ENCODE measurements around the gene CEP128.
A peak's percentile ranks its signal among the peaks of the same experiment; 100 is the strongest.

Gene CEP128

DNA sequence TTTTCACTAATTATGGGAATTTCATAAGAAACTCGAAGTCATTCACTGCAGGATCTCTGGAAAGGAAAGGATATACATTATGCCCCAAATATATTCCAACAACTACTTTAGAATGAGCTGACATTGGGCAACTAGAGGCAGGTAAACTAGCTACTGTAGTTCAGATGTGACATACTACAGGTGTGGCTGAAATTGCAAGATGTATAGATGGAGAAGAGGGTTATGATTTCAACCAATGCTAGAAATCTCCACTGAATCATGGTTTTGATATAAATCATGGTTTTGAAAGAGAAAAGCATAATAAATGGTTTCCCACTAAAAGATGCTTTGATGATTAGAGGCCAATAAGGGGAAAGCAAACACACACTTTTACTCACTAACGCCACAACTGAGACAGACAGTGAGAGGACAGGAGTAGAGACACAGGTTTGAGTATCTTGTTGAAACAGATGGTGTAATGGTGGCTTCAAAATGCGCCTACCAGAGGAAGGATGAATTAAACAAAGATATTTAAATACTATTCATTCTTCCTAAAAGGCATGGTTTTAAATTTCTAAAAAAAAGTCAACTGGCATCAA lies 434.2 kb downstream of the CEP128 start:
- DNase-seq (ENCODE audit: low read depth): no peak
- TF ChIP-seq, protein P1, sequence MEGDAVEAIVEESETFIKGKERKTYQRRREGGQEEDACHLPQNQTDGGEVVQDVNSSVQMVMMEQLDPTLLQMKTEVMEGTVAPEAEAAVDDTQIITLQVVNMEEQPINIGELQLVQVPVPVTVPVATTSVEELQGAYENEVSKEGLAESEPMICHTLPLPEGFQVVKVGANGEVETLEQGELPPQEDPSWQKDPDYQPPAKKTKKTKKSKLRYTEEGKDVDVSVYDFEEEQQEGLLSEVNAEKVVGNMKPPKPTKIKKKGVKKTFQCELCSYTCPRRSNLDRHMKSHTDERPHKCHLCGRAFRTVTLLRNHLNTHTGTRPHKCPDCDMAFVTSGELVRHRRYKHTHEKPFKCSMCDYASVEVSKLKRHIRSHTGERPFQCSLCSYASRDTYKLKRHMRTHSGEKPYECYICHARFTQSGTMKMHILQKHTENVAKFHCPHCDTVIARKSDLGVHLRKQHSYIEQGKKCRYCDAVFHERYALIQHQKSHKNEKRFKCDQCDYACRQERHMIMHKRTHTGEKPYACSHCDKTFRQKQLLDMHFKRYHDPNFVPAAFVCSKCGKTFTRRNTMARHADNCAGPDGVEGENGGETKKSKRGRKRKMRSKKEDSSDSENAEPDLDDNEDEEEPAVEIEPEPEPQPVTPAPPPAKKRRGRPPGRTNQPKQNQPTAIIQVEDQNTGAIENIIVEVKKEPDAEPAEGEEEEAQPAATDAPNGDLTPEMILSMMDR (IDR thresholded peaks at IDR 0.05; ENCODE audit: low read length, missing control alignments): no peak
- H3K4me3 ChIP-seq (replicated peaks; ENCODE audit: low read depth, low read length): no peak overlapping the region

DNA sequence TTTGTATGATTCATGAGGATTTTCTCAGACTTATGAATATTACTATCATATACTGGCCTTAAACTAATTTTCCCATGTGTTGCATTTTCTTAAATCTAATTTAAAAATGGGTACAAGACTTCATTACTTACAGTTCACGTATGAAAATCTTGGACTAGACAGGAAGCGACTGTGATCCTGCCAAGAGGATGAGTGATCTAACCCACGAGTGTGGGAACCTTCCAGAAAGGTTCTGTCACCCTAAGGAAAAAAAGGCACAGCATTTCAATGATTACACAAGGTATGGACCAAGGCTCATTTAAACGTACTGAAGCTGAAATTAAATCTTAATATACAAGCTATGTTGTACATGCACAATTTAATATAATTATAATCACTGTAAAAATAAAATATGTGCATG lies 436.8 kb downstream of the CEP128 start:
- peak; percentile 3 for DNase-seq (ENCODE audit: low read depth)
- no peak overlapping the region for H3K4me3 ChIP-seq (replicated peaks; ENCODE audit: low read depth, low read length)
- TF ChIP-seq, protein P1 (IDR thresholded peaks at IDR 0.05; ENCODE audit: low read length, missing control alignments): no peak

DNA sequence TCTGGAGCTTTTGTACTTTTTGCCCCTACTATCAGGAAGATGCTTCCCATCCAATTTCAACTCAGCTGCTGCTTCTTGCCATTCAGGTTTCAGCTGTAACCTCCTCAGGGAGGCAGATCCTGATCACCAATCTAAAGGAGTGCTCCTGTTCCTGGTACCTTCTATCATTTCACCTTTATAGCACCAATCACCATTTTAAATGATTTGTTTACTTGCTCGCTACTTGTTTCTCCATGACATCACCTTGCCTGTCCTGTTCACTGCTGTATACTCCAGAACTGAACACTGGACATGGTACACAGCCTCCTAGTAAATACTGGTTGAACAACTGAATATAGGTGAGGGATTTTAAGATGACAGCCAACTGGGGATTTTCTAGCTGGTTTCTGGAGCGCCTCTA lies 443.0 kb downstream of the CEP128 start:
- DNase-seq (ENCODE audit: low read depth): no peak
- no peak overlapping the region for H3K4me3 ChIP-seq (replicated peaks; ENCODE audit: low read depth, low read length)
- TF ChIP-seq, protein P1 (IDR thresholded peaks at IDR 0.05; ENCODE audit: low read length, missing control alignments): no peak

DNA sequence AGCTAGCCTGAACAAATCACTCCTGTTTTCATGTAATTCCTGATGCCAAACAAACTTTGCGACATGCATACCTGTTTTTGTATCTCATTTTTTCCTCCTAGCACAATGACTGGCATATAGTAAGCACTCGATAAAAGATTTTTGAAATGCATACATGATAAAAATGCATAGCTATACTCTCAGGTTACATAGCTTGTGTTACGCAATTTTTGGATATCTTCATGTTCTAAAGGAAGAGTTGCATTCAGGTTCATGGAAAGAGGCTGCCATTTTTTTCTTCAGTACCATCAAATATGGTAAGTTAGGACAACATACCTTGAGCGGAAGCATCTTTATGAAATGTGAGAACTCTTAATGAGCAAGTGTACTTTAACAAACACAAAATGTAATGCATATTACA lies 445.4 kb downstream of the CEP128 start:
- TF ChIP-seq, protein P1 (IDR thresholded peaks at IDR 0.05; ENCODE audit: low read length, missing control alignments): no peak

DNA sequence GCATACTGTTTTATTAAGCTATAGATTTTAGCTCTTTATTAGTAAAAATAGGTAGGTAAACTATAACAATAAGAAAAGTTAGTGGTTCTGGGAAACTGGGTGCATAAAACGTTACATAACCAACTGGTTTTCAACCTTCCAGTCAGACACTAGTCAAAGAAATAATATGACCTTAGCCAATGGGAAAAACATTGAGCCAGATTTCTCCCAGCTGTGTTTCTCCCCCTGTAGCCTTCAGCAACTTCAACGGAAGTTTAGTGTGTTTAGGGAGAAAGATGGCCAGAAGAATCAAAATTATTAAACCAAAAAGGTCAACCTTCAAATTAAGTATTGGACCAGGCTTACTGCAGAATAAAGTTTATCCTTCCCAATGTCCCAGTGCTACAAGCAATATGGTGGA lies 446.8 kb downstream of the CEP128 start:
- H3K4me3 ChIP-seq (replicated peaks; ENCODE audit: low read depth, low read length): no peak overlapping the region
- TF ChIP-seq, protein P1 (IDR thresholded peaks at IDR 0.05; ENCODE audit: low read length, missing control alignments): no peak
- no peak for DNase-seq (ENCODE audit: low read depth)

More for the DNA sequence above, 445.4 kb downstream of the CEP128 start:
- no peak overlapping the region for H3K4me3 ChIP-seq (replicated peaks; ENCODE audit: low read depth, low read length)
- no peak for DNase-seq (ENCODE audit: low read depth)

DNA sequence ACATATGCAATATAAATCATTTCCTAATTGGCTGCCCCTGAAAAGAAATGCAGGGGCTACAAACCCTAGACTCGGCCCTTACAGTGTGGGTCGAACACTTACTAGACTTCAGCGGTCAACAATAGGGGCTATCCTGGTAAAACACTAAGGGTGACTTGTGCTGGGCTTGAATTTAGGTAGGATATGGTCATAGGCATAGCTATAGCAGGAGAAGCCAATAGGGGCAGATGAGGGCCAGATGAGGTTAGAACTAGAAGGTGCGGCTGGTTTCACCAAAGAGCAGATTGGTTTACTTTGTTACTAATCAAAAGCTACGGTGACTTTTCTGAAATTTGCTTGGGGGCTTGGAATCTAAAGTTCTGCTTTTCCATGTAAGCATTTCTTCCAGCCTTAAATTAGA lies 447.9 kb downstream of the CEP128 start:
- DNase-seq (ENCODE audit: low read depth): no peak
- H3K4me3 ChIP-seq (replicated peaks; ENCODE audit: low read depth, low read length): no peak overlapping the region
- TF ChIP-seq, protein P1 (IDR thresholded peaks at IDR 0.05; ENCODE audit: low read length, missing control alignments): no peak

DNA sequence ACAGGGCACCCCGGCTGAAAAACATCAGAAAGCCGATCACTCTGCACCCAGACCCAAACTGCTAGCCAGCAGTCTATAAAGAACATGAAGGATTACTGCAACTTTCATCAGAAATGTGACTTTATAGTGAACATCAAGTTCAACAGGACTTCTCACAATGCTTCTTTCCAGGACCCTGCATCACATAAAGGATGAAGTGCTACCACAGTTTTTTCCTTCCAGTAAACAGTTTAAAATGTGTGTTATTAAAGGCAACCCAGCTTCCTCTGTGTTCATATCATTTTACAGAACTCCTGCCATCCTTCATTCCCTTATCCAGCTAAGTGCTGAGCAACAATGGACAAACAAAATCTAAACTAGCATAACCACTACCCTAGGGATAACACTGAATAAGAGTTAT lies 449.9 kb downstream of the CEP128 start:
- TF ChIP-seq, protein P1 (IDR thresholded peaks at IDR 0.05; ENCODE audit: low read length, missing control alignments): no peak
- H3K4me3 ChIP-seq (replicated peaks; ENCODE audit: low read depth, low read length): no peak overlapping the region
- no peak for DNase-seq (ENCODE audit: low read depth)
